Stomach (tissue), 4 donors: ENCODE data around the gene LRRFIP1.

ENCODE experiments used
- EP300 ChIP-seq: sonication (generic); formaldehyde crosslinking; IDR thresholded peaks from one replicate; pipeline ENCODE4 v1.6.1; 2017; ENCODE audit warnings: antibody characterized with exemption
- POLR2A ChIP-seq, 4 donors: fragments of 450-650 bp; IDR thresholded peaks; one replicate each; pipeline ENCODE4 v1.6.1; 2016; ENCODE audit warnings: antibody characterized with exemption in 4 of 4, control low read depth in 2 of 4, mild to moderate bottlenecking in 1 of 4, moderate library complexity in 1 of 4
- TF ChIP-seq, protein P1 (sequence below), 7 experiments: fragments of 450-650 bp in 4 of 7; fragments of 200-600 bp in 3 of 7; sonication (generic) in 3 of 7; IDR thresholded peaks; one replicate each; pipeline ENCODE4 v1.5.1; 2016 to 2019; ENCODE audit warnings: antibody characterized with exemption in 7 of 7, control low read depth in 2 of 7, mild to moderate bottlenecking in 1 of 7

GRCh38 chr2:237630216-237631000, 3.0 kb downstream of the LRRFIP1 start:
- TF ChIP-seq, protein P1, sequence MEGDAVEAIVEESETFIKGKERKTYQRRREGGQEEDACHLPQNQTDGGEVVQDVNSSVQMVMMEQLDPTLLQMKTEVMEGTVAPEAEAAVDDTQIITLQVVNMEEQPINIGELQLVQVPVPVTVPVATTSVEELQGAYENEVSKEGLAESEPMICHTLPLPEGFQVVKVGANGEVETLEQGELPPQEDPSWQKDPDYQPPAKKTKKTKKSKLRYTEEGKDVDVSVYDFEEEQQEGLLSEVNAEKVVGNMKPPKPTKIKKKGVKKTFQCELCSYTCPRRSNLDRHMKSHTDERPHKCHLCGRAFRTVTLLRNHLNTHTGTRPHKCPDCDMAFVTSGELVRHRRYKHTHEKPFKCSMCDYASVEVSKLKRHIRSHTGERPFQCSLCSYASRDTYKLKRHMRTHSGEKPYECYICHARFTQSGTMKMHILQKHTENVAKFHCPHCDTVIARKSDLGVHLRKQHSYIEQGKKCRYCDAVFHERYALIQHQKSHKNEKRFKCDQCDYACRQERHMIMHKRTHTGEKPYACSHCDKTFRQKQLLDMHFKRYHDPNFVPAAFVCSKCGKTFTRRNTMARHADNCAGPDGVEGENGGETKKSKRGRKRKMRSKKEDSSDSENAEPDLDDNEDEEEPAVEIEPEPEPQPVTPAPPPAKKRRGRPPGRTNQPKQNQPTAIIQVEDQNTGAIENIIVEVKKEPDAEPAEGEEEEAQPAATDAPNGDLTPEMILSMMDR (IDR thresholded peaks at IDR 0.05) = no peak
- TF ChIP-seq EP300 = no peak
- no peak for TF ChIP-seq POLR2A (IDR thresholded peaks at IDR 0.05)
